Measurements from ENCODE around the gene ERLEC1.
"Not testable (repeated sequence)": the region's sequence is repeated elsewhere in the genome, so short reads cannot be mapped to it uniquely, and the experiment has no call there.

ERLEC1 gene

DNA sequence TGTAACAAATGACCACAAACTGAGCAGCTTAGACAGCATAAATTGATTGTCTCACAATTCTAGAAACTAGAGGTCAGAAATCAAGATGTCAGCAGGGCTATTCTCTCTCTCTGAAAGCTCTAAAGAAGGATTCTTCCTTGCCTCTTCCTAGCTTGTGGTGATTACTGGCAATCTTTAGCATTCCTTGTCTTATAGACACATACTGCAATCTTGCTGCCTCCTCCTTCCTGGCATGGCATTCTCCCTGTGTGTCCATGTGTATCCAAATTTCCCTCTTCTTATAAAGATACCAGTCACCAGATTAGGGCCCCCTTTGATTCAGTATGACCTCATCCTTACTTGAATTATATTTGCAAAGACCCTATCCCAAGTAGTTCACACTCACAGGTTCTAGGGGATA lies 2.4 kb upstream of the ERLEC1 start:
- no peak for DNase-seq

DNA sequence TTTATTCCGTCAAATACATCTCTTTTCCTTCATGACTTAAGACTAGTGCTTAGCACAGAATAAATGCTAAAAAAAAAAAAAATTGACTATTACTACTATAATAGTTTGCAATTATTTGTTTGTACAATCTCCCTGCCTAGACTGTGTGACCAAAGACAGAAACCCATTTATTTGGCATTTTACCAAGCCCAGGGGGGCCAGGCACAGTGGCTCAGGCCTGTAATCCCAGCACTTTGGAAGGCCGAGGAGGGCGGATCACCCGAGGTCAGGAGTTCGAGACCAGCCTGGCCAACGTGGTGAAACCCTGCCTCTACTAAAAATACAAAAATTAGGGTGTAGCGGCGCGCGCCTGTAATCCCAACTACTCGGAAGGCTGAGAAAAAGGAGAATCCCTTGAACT lies 1.5 kb upstream of the ERLEC1 start:
- no peak for DNase-seq

DNA sequence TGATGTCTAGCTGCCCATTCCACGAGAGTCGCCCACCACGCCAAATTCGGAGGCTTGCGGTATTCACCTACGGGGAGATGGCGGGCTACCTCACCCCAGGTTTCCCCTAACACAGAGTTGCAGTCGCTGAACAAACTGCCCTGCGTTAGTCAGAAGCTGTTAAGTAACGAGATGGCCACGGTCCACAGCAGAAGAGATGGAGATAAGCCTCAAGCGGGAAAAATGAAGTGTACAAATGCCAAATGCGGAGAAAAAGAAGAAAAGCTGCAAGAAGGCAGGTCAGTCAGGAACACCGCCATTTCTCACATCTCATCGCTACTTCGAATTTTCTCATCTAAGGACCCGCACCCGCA lies 516 bp upstream of the ERLEC1 start:
- peak; percentile 45 for DNase-seq

DNA sequence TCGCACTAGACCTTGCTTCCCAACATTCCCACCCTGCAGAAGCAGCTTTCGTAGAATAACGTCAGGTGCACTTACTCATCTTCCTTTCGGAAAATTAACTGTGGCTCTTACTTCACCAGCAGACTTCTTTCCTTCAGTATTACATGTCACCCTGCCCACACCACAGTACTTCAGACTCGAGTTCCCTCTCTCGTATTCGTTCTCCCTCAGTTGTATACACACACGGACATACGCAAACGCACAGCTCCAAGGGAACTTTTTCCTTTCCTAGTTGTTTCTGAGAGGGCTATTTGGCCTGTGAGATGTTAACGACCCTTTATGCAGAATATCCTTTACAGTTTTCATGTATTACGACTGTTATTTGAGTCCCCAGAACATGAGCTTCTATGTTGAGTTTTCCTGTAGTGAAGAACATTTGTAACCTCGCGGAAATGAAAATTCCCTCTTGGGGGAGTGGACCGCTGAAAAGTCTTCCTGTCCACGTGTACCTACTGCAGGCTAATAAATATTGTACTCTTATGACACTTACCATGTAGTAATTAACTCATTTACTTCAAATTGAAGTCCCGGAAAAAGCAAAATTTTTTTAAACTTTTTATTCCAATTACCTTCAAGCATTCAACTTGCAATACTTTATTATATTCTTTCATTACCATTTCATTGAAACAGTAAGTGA lies 908 bp downstream of the ERLEC1 start:
- DNase-seq, result no peak

DNA sequence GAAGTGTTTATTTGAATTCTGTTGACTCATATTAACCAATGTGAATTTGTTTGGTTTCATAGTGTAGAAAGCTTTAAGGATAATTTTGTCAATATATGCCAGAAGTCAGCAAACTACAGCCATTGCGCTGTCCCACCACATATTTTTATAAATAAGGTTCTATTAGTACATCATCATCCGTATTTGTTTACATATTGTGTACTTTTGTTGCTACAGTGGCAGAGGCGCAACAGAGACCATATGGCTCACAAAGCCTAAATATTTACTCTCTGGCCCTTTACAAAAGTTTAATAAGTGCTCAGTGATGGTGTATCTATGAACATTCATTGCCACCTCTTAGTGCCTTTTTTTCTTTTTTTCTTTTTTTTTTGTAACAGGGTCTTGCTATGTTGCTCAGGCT lies 6.4 kb downstream of the ERLEC1 start:
- DNase-seq, result no peak

DNA sequence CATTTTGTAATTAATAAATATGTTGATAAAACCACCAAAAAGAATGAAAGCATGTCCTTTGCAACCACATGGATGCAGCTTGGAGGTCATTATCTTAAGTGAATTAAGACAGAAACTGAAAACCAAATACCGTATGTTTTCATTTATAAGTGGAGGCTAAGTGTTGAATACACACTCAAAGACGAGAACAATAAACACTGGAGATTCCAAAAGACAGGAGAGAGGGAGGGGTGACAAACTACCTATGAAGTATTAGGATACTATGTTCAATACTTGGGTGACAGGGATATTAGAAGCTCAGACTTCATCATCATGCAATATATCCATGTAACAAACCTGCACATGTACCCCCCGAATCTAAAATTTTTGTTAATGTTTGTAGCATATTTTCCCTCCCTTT lies 7.0 kb downstream of the ERLEC1 start:
- DNase-seq, result no peak

DNA sequence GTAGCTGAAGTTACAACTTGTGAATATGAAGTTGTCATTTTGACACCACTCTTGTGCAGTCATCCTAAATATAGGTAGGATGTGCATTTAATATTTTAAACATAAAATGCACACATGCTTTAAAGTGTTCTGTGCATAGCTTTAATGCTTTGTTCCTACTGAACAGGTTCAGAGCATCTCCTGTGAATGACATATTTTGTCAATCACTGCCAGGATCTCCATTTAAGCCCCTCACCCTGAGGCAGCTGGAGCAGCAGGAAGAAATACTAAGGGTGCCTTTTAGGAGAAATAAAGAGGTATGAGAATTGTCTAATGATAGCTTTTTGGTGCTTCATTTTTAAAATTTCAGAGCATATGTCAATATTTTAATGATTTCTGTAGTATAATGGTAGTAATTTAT lies 14.7 kb downstream of the ERLEC1 start:
- DNase-seq, result no peak

DNA sequence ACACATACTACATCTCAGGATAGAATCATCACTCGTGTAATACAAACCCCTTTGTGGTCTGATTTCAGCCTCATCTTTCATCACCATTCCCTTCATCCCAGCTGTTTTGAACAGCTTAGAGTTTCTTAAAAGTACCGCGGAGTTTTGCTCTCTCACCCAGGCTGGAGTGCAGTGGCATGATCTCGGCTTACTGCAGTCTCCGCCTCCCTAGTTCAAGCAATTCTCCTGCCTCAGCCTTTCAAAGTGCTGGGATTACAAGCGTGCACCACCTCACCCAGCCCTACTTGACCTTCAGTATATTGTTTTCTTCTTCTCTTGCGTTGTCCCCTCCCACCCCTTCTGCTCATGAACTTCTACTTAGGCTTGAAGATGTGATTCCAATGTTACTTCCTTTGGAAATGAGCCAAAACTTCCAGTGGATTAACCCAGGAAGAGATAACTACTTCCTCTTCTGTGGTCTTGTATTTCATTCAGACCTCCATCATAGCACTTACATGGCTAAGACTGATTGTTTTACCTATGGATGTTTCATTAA lies 15.8 kb downstream of the ERLEC1 start:
- DNase-seq, result no peak

DNA sequence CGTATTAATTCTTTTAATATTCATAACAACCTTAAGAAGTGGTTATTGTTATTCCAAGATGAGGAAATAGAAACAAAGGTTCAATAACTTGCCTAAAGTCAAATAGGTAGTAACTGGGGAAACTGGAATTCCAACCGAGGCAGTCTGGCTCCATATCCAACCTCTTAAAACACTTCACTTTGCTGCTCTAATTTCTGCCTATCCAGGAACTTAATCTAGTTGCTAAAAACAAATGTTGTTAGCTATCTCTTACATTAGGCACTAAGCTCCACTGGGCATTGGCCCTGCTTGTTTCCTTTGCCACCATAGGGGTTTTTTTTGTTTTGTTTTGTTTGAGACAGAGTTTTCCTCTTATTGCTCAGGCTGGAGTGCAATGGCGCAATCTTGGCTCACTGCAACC lies 24.8 kb downstream of the ERLEC1 start:
- no peak for DNase-seq

DNA sequence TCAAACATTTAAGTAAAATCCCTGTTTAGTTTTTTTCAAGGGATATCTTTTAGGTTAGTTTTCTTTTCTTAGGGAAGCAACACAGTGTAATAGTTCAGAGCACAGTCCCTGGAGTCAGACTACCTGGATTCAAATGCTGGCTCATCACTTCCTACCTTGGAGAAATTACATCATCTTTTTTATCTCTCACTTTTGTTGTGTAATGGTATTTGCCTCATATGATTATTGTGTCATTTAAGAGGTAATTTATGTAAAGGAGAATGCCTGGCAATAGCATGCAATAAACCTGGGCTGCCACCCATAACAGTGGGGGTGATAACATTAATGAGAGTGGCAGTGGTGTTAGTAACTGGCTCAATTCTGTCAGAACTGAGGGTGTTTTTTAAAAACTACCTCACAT lies 26.3 kb downstream of the ERLEC1 start:
- no peak for DNase-seq

DNA sequence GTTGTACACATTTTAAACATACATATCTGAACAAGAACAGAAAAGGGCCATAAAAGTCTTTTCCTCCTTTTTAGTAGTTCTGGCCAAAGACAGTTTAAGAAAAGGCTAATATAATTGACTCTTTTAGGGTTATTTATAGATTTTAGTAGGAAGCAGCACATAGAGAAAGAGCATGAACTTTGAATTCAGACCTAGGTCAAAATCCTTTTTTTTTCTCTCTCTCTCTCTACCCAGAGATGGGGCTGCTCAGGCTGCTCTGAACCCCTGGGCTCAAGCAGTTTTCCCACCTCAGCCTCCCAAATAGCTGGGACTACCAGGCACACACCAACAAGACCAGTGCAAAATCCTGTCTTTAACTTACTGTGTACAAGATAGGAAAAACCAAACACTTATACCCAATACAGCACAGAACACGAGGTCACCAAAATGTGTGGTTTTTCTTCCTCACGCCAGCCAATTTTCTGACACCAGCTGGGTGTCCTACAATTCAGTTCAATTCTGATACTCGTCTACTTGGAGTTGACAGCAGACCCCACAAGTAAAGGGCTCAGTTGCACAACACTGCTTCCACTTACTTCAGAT lies 32.1 kb downstream of the ERLEC1 start:
- DNase-seq, result no peak

DNA sequence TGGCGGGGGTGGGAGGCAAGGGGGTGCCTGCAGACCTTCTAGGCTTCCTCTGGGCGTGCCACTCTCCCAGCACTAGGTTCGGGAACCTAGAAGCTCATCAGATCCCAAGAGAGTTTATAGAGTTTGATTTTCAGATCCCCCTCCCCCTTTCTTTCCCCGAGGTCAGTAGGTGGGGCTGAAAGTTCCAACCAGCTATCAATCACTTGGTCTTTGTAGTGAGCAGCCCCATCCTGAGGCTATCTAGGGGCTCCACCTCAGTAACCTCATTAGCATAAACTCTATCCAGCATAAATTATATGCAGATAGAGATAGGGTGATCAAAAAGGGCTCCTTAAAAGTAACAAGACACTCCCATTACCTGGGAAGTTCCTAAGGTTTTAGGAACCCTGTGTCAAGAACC lies 32.8 kb downstream of the ERLEC1 start:
- DNase-seq, result no peak

DNA sequence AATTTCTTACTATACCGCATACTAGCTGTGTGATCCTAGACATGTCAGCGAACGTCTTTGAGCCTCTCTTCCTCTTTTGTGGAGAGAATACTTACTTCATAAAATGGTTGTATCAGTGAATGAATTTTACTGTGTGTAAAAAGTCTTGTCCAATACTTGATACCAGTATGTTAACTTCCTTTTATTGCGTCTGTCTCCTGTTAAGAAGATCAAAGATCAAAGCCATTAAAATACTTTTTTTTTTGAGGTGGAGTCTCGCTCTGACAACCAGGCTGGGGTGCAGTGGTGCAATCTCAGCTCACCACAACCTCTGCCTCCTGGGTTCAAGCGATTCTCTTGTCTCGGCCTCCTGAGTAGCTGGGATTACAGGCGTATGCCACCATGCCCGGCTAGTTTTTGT lies 33.2 kb downstream of the ERLEC1 start:
- DNase-seq, result no peak

DNA sequence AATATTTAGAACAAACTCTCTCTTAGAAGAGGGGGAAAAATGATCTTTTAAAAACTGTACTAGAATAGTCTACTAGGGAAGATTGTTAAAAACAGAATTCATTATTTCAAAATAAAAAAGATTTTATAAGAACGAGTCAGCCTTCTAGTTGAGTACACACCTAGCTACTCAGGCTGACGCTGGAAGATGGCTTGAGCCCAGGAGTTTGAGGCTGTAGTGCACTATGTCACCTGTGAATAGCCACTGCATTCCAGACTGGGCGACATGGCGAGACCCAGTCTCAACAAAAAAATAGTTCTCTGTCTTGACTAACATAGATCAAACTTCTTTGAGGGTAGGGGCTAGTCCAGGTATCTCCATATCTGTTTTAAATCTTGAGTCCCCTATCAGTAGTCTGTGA lies 33.9 kb downstream of the ERLEC1 start:
- DNase-seq, result no peak

DNA sequence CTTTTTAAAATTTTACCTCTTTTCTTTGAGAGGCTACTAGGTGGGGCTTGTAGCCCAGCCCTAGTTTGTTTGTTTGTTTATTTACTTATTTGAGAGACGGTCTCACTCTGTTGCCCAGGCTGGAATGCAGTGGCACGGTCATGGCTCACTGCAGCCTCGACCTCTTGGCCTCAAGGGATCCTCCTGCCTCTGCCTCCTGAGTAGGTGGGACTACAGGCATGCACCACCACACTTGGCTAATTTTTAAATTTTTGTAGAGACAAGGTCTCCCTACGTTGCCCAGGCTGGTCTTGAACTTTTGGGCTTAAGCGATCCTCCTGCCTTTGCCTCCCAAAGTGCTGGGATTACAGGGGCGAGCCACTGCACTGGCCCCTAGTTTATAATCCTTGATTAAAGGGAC lies 35.0 kb downstream of the ERLEC1 start:
- DNase-seq, result no peak

DNA sequence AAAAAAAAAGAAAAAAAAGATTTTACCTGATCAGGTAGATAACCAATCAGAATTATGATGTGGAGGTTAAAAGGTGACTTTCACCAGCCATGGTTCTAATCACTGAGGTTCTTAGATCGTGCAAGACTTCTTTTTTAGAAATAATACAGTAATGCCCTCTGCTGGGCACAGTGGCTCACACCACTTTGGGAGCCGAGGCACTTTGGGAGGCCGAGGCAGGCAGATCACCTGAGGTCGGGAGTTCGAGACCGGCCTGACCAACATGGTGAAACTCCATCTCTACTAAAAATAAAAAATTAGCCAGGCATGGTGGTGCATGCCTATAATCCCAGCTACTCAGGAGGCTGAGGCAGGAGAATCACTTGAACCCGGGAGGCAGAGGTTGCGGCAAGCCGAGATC lies 36.8 kb downstream of the ERLEC1 start:
- not testable (repeated sequence) for DNase-seq

DNA sequence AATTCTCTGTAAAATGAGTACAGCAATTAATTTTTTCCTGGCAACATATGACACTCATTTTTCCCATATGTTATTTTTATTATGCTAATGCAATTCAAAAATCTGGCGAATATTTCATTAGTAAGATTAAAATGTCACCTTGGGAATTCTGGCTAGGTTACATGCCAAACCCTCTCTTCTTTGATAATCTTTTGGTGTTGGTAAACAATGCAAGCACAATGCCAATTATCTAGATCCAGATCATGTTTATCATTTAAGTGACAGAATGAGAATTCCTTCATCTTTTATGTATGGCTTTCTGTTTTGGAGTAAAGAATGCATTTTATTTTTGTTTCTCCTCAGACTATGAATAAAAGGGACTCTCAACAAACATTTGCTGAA lies 39.2 kb downstream of the ERLEC1 start:
- no peak for DNase-seq

DNA sequence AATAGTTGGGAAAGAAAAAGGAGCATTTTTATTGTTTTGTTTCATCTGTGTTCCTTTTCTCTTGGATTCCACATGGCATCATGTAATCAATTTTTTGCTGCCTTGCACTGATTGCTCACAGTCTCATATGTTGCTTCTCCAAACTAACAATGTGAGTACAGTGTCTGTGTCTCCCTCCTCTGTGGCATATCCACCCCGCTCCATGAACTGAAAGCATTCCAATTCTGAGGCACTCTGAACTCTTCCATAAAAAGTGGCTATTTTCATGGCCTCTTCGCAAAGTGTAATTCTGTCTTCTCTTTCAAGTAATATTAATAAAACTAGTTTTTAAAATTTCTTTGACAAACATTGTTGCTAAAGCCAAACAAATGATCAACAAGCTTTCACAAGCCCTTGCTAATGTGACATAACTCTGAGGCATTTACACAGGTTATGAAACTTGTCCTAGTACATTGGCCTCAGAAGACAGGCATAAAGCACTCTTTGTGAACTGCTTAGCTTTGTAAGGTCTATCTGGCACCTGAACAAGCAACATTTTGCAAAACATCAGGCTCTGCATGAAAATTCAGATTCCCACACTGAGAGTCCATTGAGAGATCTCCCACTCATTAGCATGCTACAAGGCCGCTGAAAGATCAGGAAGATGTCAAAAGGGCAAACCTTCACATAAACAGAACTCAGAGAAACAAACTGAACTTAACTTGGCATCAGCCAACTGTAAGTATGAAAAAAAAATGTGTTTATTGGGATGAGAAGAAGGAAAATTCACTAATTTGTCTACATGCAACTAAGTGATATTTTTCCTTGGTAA lies 39.9 kb downstream of the ERLEC1 start:
- no peak for DNase-seq

DNA sequence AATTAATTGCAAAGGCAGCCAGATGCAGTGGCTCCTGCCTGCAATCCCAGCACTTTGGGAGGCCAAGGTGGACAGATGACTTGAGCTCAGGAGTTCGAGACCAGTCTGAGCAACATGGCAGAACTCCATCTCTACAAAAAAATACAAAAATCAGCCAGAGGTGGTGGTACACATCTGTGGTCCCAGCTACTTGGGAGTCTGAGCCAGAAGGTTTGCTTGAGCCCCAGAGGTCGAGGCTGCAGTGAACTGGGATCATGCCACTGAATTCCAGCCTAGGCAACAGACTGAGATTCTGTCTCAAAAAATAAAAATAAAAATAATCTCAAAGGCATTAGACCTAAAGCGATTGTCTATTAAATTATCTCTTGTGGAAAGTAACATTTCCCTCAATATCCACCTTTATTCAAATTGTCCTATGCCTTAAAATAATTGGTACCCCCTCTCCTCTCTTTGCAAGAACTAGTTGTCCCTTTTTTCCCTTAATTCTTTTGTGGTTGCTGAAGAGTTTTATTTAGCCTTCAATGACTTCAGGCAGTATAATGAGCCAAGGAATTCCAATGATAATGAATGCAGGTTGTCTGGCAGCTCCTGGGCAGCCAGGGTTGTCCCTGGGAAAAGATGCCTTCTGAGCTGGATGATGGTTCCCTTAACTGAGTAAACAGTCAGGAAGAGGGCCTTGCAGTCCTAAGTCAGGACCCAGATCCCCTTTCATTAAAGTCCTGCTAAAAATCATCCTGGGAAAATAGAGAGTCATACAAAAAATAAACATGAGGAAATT lies 40.7 kb downstream of the ERLEC1 start:
- no peak for DNase-seq

DNA sequence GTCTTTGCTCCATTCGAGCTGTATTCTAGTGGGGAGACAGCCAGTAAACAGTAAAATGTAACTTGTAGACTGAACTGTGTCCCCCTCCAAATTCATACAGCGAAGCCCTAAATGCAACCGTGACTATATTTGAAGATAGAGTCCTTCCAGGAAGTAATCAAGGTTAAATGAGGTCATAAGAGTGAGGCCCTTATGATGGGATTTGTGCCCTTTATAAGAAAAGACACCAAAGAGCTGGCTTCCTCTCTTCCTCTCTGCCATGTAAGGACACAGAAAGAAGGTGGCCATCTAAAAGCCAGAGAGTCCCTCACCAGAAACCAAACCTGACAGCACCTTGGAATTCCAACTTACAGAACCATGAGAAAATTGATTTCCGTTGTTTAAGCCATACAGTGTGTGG lies 41.5 kb downstream of the ERLEC1 start:
- no peak for DNase-seq

DNA sequence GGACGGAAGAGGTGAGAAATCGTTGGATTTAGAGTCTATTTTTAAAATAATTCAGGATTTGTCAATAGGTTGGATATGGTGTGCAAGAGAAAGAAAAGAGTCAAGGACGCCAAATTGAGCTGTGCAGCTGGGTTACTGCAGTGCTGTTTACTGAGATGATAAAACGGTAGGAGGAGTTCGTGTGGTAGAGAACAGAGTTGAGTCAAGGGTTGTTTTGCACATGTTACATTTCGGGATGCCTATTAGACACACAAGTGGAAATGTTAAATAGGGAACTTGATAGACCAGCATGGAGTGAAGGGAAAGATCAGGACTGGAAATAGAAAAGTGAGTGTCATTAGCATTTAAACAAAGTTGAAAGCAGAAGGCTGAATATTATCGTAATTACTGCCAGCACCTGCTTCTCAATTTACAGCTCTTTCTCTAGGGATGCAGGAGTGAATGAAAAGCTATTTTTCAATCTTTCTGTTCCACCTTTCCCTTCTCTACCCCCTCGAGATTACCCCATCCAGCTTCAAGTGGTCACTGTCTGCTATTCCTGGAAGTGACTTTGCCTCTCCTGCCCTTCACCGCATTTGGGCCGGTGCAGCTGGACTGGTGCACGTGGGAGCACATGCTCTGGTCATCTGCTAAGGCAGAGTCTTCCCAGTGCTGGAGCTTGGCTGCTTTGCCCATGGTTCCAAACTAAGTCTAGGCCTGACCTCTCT lies 42.6 kb downstream of the ERLEC1 start:
- no peak for DNase-seq

DNA sequence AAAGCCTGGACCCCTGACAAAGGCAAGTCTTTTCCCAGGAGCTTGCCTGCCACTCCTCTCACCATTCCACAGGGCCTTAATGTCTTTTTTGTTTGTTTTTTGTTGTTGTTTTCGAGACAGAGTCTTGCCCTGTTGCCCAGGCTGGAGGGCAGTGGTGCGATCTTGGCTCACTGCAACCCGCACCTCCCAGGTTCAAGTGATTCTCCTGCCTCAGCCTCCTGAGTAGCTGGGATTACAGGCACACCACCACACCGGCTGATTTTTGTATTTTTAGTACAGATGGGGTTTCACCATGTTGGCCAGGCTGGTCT lies 43.1 kb downstream of the ERLEC1 start:
- not testable (repeated sequence) for DNase-seq

DNA sequence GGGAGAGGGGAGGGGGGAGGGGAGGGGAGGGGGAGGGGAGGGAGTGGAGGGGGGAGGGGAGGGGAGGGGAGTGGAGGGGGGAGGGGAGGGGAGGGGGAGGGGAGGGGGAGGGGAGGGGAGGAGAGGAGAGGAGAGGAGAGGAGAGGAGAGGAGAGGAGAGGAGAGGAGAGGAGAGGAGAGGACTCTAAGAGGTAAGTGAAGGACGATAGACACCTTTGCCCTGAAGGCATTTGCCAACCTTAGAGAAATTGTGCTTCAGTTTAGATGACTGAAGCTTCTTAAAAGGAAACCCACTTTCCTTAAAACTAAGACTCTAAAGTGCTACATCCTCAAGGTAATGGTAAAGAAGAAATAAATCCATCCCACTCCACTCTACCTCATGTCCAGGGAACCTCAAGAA lies 53.7 kb downstream of the ERLEC1 start:
- DNase-seq, result no peak
